GM12892 (cell line): ENCODE results near the gene MC3R.
"Not testable (repeated sequence)": the region's sequence is repeated elsewhere in the genome, so short reads cannot be mapped to it uniquely, and the experiment has no call there.

ENCODE experiments used
- POLR2A ChIP-seq: IDR thresholded peaks from 2 replicates; pipeline ENCODE4 v1.6.1; 2011; ENCODE audit warnings: low read depth, low read length, control low read depth
- POLR2AphosphoS5 ChIP-seq: IDR thresholded peaks from 2 replicates; pipeline ENCODE4 v1.6.1; 2011; ENCODE audit warnings: low read depth, low read length, control low read depth
- TAF1 ChIP-seq: IDR thresholded peaks from 2 replicates; pipeline ENCODE4 v1.6.1; 2011; ENCODE audit warnings: low read depth, mild to moderate bottlenecking, control low read depth, low read length, borderline replicate concordance

GRCh38 chr20:56221186-56221585 is 27.3 kb upstream of the MC3R start:
- not testable (repeated sequence) for TF ChIP-seq TAF1, POLR2AphosphoS5, POLR2A
